ENCODE data around the gene EFHD1.

DNA sequence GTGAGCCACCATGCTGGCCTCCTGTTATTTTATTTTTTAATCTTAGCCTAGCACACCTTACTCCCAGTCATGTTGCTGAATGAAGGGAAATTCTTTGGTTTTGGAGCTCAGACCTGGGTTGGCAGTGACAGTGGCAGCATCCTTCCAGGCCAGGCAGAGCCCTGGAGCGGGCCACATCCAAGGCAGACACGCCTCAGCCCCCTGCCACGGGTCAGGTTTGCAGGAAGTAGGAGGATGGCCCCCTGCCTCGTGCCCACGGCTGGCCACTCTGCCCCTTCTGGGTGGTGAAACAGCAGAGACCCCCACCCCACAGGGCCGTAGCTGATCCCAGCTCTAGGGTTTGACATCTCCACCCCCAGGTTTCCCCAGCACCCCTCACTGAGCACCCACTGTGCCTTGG is 11.7 kb downstream of the EFHD1 start:
- TF ChIP-seq, protein P1, sequence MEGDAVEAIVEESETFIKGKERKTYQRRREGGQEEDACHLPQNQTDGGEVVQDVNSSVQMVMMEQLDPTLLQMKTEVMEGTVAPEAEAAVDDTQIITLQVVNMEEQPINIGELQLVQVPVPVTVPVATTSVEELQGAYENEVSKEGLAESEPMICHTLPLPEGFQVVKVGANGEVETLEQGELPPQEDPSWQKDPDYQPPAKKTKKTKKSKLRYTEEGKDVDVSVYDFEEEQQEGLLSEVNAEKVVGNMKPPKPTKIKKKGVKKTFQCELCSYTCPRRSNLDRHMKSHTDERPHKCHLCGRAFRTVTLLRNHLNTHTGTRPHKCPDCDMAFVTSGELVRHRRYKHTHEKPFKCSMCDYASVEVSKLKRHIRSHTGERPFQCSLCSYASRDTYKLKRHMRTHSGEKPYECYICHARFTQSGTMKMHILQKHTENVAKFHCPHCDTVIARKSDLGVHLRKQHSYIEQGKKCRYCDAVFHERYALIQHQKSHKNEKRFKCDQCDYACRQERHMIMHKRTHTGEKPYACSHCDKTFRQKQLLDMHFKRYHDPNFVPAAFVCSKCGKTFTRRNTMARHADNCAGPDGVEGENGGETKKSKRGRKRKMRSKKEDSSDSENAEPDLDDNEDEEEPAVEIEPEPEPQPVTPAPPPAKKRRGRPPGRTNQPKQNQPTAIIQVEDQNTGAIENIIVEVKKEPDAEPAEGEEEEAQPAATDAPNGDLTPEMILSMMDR (IDR thresholded peaks at IDR 0.05; ENCODE audit: insufficient read depth, low read depth, low read length): no peak
- TF ChIP-seq EZH2 (IDR thresholded peaks at IDR 0.05; ENCODE audit: insufficient read depth, low read length): no peak

All from astrocyte (in vitro differentiated cells and primary cell).